Measurements from ENCODE around the gene SNED1. TPM values are rescaled to one million over a fixed set of nuclear protein-coding genes. Genes with fewer than 3 reads are reported as not detected.
A peak's percentile ranks its signal among the peaks of the same experiment; 100 is the strongest.

The SNED1 gene
- total RNA-seq, 2 donors from 2014 or later = 39.7 to 62.7 TPM

DNA sequence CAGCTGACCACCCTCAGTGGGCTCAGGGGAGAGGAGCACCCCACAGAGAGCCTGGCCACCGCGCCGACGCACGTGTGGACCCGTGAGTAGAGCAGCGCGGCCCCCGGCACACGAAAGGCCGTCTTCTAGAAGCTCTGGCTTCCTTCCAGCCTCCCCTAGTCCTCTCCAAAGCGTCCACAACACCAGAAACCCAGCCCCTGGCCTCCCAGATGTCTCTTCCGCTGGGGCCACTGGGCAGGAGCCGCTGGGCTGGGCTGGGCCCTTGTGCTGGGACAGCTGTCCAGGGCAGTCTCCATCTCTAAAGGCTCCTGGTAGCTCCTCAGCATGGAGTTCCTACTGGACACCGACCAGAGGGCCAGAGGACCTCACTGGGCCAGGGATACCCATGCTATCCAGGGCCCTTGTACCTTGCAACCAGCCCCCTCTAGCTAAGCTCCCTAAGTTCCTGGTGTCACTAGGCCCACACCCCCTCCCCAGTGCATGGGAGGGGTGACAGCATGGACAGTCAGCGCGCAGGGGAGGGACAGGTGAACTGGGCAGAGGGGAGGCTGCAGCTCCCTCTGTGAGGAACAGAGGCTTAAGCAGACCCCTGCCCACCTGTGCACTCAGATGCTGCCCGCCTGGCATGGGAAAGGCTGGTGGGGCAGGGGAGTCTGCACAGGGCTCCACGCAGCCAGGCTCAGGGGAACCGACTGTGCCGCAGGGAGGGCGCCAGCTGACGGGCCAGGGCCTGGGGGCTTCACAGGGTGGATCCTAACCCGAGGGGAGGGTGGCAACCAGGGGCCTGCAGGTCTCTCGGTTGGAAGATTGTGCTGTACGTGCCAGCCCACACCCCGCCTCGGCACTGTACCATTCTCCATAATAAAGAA is 70.8 kb downstream of the SNED1 start:
- intact Hi-C loops (cut with DNase I) = no loop called here
- peak; percentile 78 for DNase-seq (ENCODE audit: low spot score)

DNA sequence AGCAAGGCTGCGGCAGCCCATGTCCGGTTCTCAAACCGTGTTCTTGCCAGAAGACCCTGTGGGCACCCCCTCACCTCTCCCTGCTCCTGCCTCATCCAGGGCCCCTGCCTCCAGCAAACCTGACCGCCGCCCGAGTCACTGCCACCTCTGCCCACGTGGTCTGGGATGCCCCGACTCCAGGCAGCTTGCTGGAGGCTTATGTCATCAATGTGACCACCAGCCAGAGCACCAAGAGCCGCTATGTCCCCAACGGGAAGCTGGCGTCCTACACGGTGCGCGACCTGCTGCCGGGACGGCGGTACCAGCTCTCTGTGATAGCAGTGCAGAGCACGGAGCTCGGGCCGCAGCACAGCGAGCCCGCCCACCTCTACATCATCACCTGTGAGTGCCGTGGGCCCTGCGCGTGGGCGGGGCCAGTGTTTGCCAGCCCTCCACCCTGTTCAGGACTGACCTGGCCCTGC is 71.4 kb downstream of the SNED1 start:
- intact Hi-C loops (cut with DNase I) = no loop called here
- no peak for DNase-seq (ENCODE audit: low spot score)

DNA sequence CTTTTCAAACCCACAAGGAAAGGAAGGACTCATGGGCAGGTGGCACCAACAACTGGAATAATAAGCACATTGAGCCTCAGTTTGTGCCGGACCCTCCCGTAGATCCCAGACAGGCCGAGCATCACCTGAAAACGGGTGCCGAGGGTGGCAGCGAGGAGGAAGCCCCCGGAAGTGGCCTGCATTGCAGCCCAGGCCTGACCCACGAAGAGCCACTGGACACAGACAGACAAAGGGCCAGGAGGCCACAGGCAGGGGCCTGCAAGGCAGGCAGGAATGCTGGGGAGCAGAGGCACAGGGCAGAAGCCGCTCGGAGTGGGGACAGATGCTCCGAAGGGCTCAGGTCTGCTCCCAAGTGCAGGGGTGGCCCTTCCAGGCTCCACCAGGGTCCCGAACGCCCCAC is 71.9 kb downstream of the SNED1 start:
- intact Hi-C loops (cut with DNase I) = no loop called here

DNA sequence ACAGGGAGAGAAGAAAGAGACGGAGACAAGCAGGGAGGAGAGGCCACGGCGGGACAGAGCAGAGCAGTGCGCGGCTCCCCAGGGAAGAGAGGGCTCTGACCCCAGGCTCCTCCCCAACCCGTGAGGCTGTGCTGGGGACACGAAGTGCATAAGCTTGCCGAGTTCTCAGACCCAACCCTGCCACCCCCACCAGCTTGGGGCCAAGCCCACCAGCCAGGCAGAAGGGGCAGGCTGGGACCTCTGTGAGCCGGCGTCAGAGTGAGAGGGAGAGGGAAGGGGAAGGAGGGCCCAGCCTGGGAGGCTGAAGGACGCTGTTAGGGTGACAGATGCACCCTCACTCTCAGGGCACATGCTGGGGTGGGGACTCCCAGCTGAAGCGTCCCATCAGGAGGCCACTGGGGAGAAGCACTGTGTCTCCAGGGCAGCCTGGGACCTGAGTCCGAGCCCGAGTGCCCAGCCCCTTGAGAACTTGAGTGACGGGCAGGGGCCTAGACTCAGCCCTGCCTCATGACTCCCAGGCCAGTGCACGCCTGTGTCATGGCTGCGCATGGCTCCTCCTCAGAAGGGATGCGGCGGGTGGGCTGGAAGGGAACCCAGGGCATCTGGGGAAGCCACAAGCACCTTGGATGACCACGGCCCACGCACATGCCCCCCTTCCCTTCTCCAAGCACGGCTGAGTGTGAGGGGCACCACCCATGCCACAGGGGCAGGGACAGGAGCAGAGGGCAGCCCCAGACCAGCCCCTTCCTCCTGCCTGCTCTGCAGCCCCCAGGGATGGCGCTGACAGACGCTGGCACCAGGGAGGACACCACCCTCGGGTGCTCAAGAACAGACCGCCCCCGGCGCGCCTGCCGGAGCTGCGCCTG is 72.6 kb downstream of the SNED1 start:
- peak; percentile 76 for DNase-seq (ENCODE audit: low spot score)

More for the DNA sequence above, 71.9 kb downstream of the SNED1 start:
- no peak for DNase-seq (ENCODE audit: low spot score)

DNA sequence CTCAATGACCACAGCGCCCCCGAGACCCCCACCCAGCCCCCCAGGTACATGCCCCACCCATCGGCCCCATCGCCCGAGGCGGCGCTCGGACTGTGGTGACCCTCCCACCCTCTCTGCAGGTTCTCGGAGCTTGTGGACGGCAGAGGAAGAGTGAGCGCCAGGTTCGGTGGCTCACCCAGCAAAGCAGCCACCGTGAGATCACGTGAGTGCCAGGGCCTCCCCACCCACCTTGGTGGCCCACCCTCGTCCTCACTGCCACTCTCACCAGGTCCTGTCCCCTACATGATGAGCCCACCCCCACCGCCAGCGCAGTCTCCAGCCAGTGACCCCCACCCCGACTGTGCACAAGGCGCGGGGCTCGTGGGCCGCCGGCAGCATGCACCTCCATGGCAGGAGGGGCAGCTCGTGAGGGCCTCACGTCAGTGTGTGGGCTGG is 73.3 kb downstream of the SNED1 start:
- DNase-seq (ENCODE audit: low spot score) = no peak
- intact Hi-C loops (cut with DNase I) = no loop called here

More for the DNA sequence above, 72.6 kb downstream of the SNED1 start:
- intact Hi-C loops (cut with DNase I) = no loop called here

DNA sequence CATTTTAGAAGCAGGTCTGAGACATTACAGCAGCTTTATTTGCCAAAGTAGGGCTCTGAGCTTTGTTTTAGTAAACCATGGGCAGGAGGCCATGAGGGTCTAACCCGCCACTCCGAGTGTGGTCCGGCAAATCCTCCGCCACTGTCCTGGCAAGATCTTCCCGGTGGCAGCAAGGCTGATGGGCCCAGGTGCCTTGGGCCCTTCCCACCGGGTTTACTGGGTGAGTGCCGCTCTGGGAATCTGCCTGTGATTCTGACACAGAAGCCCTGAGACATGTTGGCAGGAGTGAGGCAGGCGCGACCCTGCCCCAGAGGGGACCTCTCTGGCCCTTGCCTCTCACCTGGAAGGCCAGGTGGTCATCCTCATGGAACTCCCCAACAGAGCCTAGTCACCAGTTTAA is 73.7 kb downstream of the SNED1 start:
- DNase-seq (ENCODE audit: low spot score) = no peak
- intact Hi-C loops (cut with DNase I) = no loop called here

DNA sequence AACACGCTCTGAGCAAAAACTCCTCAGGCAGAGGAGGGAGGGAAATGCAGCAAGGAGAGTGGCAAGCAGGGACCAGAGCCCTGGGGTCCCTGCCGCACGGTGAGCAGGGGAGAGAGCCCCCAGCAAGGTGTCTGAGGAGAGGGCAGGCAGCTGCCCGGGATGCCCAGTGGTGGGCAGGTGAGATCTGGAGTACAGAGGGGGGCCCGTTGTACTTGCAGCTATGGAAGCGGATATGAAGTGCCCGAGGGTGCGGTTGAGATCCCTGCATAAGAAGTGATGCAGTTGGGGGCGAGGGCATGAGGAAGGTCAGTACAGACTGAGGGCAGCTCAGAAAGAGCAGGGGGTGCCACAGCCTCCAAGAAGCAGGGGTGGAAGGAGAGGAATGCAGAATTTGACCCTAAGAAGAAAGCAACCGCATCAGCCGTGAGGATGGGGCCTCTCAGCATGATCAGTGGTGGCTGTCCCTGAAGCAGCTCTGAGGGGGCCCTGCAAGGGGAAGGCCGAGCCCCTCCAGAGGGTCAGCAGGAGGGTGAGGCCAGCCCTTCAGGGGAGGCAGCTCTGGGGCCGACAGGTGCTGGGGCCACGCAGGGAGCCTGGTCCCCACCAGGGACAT is 74.2 kb downstream of the SNED1 start:
- DNase-seq (ENCODE audit: low spot score) = no peak
- intact Hi-C loops (cut with DNase I) = no loop called here

DNA sequence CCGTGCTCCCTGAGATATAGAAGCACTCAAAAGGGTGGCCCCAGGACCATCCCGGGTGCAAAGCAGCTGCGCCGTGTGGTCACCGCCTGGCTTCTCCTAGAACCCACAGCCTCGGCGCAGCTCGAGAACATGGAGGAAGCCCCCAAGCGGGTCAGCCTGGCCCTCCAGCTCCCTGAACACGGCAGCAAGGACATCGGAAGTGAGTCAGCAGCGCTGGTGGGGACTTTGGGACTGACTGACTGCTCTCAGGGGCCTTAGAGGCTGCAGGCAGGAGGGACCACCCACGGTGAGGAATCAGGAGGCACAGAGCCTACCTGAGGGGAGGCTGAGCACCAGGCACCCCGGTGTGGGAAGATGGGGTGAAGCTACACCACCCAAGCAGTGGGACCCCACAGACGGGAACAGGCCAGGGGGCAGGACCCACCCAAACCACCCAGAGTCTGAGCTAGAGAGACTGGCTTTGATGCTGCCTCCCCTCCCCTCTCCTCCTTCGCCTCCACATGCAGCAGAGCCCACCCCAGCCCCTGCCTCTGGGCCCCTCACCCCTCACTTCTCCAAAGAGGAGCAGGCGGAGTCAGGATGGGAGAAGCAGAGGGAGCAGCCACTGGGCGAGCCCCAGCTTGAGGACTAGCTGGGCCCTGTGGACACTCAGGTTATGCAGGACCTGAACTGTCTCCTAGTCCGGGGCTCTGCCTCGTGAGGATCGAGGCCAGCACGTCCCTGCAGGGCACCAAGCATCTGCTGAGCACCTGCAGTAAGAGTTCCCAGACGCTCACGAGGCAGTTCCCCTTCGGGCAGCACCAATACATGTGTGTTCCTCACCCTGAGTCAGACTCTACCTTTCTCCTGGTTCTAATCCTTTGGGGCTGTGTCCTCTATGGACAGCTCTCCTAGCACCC is 75.0 kb downstream of the SNED1 start:
- intact Hi-C loops (cut with DNase I) = no loop called here
- peak; percentile 78 for DNase-seq (ENCODE audit: low spot score)

DNA sequence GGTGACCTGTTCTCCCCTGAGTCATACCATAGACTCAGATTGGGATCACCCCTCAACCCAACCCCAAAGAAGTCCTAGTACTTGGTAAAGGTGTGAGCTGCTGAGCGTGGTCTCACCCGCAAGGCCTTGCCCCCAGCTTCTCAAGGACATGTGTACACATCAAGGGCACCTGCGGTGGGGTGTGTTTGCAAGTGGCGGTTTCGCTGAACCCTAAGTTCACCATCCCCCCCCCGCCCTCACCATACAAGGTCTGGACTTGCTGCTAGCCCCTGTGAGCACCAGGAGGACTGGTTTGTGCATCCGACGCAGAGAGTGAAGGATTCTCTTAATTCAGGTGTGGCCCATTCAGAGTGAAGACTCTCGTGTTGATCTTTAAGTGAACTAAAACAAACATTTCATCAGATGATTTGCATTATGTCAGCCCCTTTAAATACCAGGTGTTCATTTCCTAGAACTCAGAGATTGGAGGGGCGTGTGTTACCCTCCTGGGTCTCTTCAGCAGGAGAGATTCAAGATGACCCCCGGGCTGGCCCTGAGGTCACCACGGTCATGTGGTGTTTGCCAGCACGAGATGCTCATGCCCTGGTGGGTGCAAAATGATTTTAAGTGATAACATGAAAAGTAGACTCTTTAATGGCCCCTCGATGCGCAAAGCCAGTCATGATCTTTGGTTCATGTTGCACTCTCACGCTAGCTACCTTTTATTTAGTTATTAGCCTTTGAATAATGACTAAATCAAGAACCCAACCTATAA is 75.8 kb downstream of the SNED1 start:
- intact Hi-C loops (cut with DNase I) = no loop called here
- no peak for DNase-seq (ENCODE audit: low spot score)

DNA sequence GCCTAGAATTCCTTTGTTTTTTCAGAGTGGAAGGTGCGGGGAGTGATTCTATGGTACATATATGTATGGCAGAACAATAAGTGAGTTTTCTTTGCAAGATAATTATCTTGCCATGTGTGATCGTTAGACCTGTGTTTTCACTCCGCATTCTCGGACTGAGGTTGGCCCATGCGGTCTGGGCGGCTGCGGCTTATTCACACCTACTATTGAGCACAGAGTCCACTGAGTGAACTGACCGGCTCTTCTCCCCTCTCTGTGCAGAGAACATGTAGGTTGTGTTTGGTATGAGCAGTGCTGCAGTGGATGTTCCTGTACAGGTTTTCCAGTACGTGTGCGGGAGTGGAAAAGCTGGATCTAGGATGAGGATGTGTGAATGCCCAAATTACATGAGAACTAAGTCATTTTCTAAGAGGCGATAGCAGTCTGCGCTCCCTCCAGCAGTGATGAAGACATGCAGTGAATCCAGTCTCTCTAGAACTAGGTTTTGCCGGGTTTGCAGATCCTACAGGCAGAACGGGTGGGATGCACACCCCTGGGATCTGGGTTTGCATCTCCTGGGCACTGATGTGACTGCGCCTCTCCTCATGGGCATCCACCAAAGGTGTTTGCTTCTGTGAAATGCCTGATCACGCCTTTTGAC is 76.6 kb downstream of the SNED1 start:
- intact Hi-C loops (cut with DNase I) = no loop called here
- DNase-seq (ENCODE audit: low spot score) = no peak

DNA sequence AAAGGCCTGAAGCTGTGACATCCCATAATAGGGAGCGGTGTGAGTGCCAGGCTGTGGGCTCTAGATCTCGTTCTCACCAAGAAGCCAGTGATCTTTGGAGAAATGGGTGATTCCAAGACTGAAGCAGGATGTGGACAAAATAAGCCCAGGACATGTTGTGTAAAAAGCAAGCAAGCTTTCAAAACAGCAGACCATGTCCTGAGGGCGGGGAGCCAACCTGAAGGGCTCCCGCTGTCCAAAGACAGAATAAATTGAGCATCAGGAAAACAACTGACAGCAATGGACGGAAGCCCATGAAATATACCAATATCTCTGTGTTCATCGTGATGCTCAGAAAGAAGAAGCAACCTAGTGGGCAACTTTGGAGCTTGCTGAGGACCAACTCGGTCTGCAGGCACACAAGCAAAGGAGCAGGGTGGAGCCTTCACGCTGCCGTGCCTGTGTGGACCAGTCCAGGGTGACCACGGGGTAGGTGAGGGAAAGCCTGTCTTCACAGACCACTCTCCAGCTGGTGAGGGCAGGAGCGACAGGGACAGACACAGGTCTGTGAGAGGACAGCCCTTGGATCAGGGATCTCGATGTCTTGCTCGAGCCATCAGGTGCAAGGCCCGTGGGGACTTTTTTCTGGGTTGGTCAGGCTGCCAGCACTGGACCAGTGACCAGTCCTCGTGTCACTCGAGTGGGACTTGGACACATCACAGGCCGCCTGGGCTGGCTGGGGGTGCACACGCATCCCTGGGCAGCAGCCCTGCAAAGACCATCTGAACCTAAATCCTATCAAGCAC is 82.2 kb downstream of the SNED1 start:
- intact Hi-C loops (cut with DNase I) = no loop called here
- no peak for DNase-seq (ENCODE audit: low spot score)

DNA sequence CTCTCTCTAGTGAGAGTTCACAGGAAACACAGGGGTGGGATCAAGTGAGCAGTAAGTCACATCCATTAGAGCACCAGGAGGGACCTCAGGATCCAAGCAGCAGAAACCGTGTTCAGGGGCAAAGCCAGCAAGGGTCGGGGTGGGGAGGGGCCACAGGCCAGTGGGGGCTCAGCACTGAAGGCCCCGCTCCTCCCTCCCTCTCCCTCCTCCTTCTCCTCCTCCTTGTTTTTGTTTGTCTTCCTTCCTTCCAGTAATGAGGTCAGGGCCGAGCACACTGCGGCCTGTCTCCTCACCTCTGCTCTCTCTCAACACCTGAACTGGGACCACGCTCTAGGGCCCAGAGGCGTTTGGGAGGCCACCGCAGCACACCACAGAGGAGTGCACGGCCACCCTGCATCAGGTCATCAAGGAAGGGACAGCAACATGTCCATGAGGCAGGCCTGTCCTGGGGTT is 82.8 kb downstream of the SNED1 start:
- DNase-seq (ENCODE audit: low spot score) = no peak
- intact Hi-C loops (cut with DNase I) = no loop called here

DNA sequence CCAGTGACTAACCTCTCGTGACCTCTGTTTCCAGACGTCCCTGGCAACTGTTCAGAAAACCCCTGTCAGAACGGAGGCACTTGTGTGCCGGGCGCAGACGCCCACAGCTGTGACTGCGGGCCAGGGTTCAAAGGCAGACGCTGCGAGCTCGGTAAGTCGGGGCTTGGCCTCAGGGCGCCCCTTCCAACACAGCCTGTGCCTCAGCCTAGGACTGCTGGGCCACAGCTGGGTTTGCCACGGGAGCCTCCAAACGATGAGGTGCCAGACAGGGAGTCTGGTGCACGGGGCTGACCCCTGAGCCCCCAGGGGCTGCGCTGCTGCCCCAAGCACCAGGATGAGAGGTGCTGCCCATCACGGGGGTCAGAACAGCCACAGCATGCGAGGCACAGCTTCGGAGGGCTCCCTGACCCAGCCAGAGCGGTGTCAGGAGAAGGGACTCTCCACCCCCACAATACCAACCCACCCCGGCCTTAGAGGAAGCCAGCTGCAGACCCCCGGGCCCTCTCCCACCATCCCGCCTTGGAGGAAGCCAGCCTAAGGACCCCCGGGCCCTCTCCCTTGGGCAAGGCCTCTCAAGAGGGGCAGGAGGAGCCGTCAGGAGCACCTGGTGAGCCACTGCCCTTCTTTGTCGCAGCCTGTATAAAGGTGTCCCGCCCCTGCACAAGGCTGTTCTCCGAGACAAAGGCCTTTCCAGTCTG is 83.4 kb downstream of the SNED1 start:
- intact Hi-C loops (cut with DNase I) = no loop called here
- peak; percentile 72 for DNase-seq (ENCODE audit: low spot score)

DNA sequence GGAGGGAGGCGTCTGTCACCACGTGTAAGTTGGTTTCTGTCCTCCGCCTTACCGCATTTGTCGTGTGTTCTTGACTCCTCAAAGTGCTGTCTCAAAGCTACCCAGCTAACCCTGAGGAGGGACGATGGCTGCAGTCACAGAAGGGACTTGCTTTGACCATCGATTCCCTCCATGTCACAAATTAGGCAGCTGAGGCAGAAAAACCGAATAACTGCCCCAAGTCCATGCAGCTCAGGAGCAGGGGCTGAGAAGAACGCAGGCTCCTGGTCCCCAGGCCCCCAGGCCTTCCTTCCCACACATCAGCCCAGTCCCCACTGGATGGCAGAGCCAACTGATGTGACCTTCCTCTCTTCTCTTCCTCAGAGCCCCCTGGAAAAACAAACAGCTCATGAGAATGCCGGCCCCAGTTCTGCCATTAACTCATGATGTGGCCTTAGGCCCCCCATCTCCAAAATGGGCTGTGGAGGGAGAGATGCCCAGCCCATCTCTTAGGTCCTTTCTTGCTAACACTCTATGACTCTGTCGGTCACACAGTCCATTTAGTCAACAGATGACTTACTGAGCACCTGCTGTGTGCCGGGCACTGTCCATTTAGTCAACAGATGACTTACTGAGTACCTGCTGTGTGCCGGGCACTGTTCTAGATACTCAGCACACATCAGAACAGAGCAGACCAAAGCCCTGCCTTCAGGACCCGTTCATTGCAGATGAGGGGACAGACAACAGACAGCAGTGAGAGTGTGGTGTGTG is 84.1 kb downstream of the SNED1 start:
- DNase-seq (ENCODE audit: low spot score) = no peak
- intact Hi-C loops (cut with DNase I) = no loop called here

DNA sequence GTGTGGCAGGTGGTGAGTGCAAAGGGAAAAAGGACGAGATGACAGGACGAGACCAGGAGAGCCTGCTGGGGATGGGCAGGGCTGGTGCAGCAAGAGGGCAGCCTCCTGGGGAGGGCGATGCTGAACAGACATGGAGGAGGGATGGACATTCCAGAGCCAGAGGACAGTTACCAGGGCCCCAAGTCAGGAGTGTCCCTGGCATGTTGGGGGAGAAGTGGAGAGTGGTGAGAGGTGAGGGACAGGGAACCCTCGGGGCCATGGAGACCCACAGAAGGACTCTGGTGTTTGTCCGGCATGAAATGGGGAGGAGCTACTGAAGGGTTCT is 84.6 kb downstream of the SNED1 start:
- intact Hi-C loops (cut with DNase I) = no loop called here

More for the DNA sequence above, 84.6 kb downstream of the SNED1 start:
- DNase-seq (ENCODE audit: low spot score) = peak; percentile 67
